Fibroblast of peridontal ligament (primary cell): ENCODE data around the gene NPIPB12.
"Not testable (repeated sequence)": the region's sequence is repeated elsewhere in the genome, so short reads cannot be mapped to it uniquely, and the experiment has no call there.

Experiments used
- DNase-seq: peaks from one replicate; pipeline ENCODE4 v3.0.0-alpha.2; 2010; ENCODE audit errors: extremely low read depth

The NPIPB12 gene

GRCh38 chr16:29506308-29506707 is at the start of gene NPIPB12:
Gene NPIPB12, minus strand, starts transcription at chr16:29506408.
- not testable (repeated sequence) for DNase-seq

- not testable (repeated sequence) for DNase-seq
These were observed 15.3 kb upstream of the NPIPB12 start for GRCh38 chr16:29521520-29521919.

- DNase-seq, result not testable (repeated sequence)
These were observed 23.9 kb downstream of the NPIPB12 start for GRCh38 chr16:29482276-29482675.

GRCh38 chr16:29472065-29472464 is 34.1 kb downstream of the NPIPB12 start:
- not testable (repeated sequence) for DNase-seq

- DNase-seq, result not testable (repeated sequence)
These were observed 36.5 kb downstream of the NPIPB12 start for GRCh38 chr16:29469660-29470059.

GRCh38 chr16:29467654-29468366 is 38.4 kb downstream of the NPIPB12 start:
- DNase-seq, result not testable (repeated sequence)

GRCh38 chr16:29466904-29467303 is 39.3 kb downstream of the NPIPB12 start:
- DNase-seq, result not testable (repeated sequence)

GRCh38 chr16:29465985-29466824 is 40.0 kb downstream of the NPIPB12 start:
- not testable (repeated sequence) for DNase-seq

GRCh38 chr16:29460647-29461030 is 45.6 kb downstream of the NPIPB12 start:
- DNase-seq, result not testable (repeated sequence)

- not testable (repeated sequence) for DNase-seq
These were observed 46.2 kb downstream of the NPIPB12 start, which contains the start of gene SULT1A4 for GRCh38 chr16:29459706-29460646. Gene SULT1A4, plus strand, starts transcription at chr16:29459913. Its CDS starts 1,473 bp downstream, at chr16:29461386.

GRCh38 chr16:29457660-29458059 is 48.5 kb downstream of the NPIPB12 start:
- not testable (repeated sequence) for DNase-seq

GRCh38 chr16:29454828-29455227 is 51.4 kb downstream of the NPIPB12 start:
- not testable (repeated sequence) for DNase-seq

GRCh38 chr16:29454269-29454668 is 51.9 kb downstream of the NPIPB12 start, which contains the start of the genes BOLA2 and SLX1B:
Gene BOLA2, minus strand, starts transcription at chr16:29454351. Its CDS starts 98 bp downstream, at chr16:29454253.
Gene SLX1B, plus strand, starts transcription at chr16:29454533.
- not testable (repeated sequence) for DNase-seq

- DNase-seq, result not testable (repeated sequence)
These were observed 52.5 kb downstream of the NPIPB12 start for GRCh38 chr16:29453754-29454153.
